Neural cell (in vitro differentiated cells): ENCODE data around the gene ATP9B. TPM values are rescaled to one million over a fixed set of nuclear protein-coding genes. Genes with fewer than 3 reads are reported as not detected.

Source experiments
- H2AFZ ChIP-seq: fragments of 200-600, 300-800 bp; sonication (generic), shearing (Covaris generic); 2 replicates; pipeline ENCODE4 v1.6.0; 2014; ENCODE audit warnings: low read depth, mild to moderate bottlenecking, antibody characterized with exemption, low read length, moderate library complexity
- H3F3A ChIP-seq: fragments of 200-600 bp; shearing (Covaris generic); 2 replicates; pipeline ENCODE4 v1.6.1; 2016; ENCODE audit warnings: mild to moderate bottlenecking, moderate library complexity, mixed read lengths, antibody characterized with exemption, low read length; ENCODE audit not compliant: insufficient read depth, poor library complexity, severe bottlenecking
- H3K27ac ChIP-seq: fragments of 200-600, 300-800 bp; sonication (generic), shearing (Covaris generic); 2 replicates; pipeline ENCODE4 v1.5.1; 2014; ENCODE audit warnings: mild to moderate bottlenecking, low read length, moderate library complexity
- H3K27me3 ChIP-seq: fragments of 300-800, 200-600 bp; sonication (generic), shearing (Covaris generic); 2 replicates; pipeline ENCODE4 v1.6.0; 2014; ENCODE audit warnings: mild to moderate bottlenecking, low read depth, low read length, moderate library complexity; ENCODE audit not compliant: insufficient read depth
- H3K36me3 ChIP-seq: fragments of 300-800, 200-600 bp; sonication (generic), shearing (Covaris generic); 2 replicates; pipeline ENCODE4 v1.5.1; 2014; ENCODE audit warnings: mild to moderate bottlenecking, antibody characterized with exemption, low read length, moderate library complexity; ENCODE audit not compliant: insufficient read depth
- H3K4me2 ChIP-seq: fragments of 300-800, 200-600 bp; sonication (generic), shearing (Covaris generic); 2 replicates; pipeline ENCODE4 v1.6.0; 2014; ENCODE audit warnings: mild to moderate bottlenecking, low read length
- H3K4me3 ChIP-seq: fragments of 300-800, 200-600 bp; sonication (generic), shearing (Covaris generic); 2 replicates; pipeline ENCODE4 v1.5.1; 2014; ENCODE audit warnings: mild to moderate bottlenecking, low read length, moderate library complexity
- H3K79me2 ChIP-seq: fragments of 200-600 bp; shearing (Covaris generic); replicated peaks from 2 replicates; pipeline ENCODE4 v1.6.0; 2014; ENCODE audit warnings: mild to moderate bottlenecking, low read length, moderate library complexity; ENCODE audit not compliant: insufficient read depth
- H3K9ac ChIP-seq: fragments of 300-800, 200-600 bp; sonication (generic), shearing (Covaris generic); 2 replicates; pipeline ENCODE4 v1.6.1; 2016; ENCODE audit warnings: mild to moderate bottlenecking, low read length, mixed read lengths
- H3K9me2 ChIP-seq: fragments of 200-600 bp; shearing (Covaris generic); 2 replicates; pipeline ENCODE4 v1.6.1; 2016; ENCODE audit warnings: mild to moderate bottlenecking, low read length, mixed read lengths; ENCODE audit not compliant: insufficient read depth
- H3K9me3 ChIP-seq: fragments of 200-600, 300-800 bp; sonication (generic), shearing (Covaris generic); 2 replicates; pipeline ENCODE4 v1.6.1; 2016; ENCODE audit warnings: mild to moderate bottlenecking, mixed run types, low read length, moderate library complexity, mixed read lengths
- H4K20me1 ChIP-seq: fragments of 200-600 bp; shearing (Covaris generic); 2 replicates; pipeline ENCODE4 v1.6.1; 2016; ENCODE audit warnings: mild to moderate bottlenecking, mixed run types; ENCODE audit not compliant: insufficient read depth
- CTCF ChIP-seq: fragments of 450-650 bp; IDR thresholded peaks from 2 replicates; pipeline ENCODE4 v1.5.1; 2014; ENCODE audit warnings: antibody characterized with exemption, mild to moderate bottlenecking, moderate library complexity; ENCODE audit not compliant: poor library complexity, severe bottlenecking
- EP300 ChIP-seq: fragments of 450-650 bp; conservative IDR thresholded peaks from 2 replicates; pipeline ENCODE4 v1.6.1; 2014; ENCODE audit warnings: antibody characterized with exemption, mild to moderate bottlenecking, moderate library complexity; ENCODE audit not compliant: poor library complexity, severe bottlenecking
- EZH2 ChIP-seq: fragments of 200-600, 300-800 bp; shearing (Covaris generic), sonication (generic); IDR thresholded peaks from 2 replicates; pipeline ENCODE4 v1.6.1; 2014; ENCODE audit warnings: antibody characterized with exemption, low read length, borderline replicate concordance, mild to moderate bottlenecking; ENCODE audit not compliant: insufficient read depth, poor library complexity, severe bottlenecking
- MXI1 ChIP-seq: fragments of 450-650 bp; conservative IDR thresholded peaks from 2 replicates; pipeline ENCODE4 v1.6.1; 2014; ENCODE audit warnings: antibody characterized with exemption, mild to moderate bottlenecking; ENCODE audit not compliant: poor library complexity, severe bottlenecking
- POLR2AphosphoS5 ChIP-seq: IDR thresholded peaks from 2 replicates; pipeline ENCODE4 v1.6.1; 2012
- RAD21 ChIP-seq: fragments of 450-650 bp; conservative IDR thresholded peaks from 2 replicates; pipeline ENCODE4 v1.6.1; 2014; ENCODE audit warnings: antibody characterized with exemption, mild to moderate bottlenecking, moderate library complexity
- SMC3 ChIP-seq: fragments of 450-650 bp; conservative IDR thresholded peaks from 2 replicates; pipeline ENCODE4 v1.6.1; 2014; ENCODE audit warnings: antibody characterized with exemption, mild to moderate bottlenecking, moderate library complexity; ENCODE audit not compliant: poor library complexity
- TAF1 ChIP-seq: IDR thresholded peaks from 2 replicates; pipeline ENCODE4 v1.6.1; 2012; ENCODE audit warnings: low read depth
- polyA plus RNA-seq: library from polyadenylated mRNA; depleted of rRNA; stranded (reverse); fragments of >200 nt; gene quantifications from 2 replicates; pipeline ENCODE4 v1.2.3, GENCODE V29; 2014
- TF ChIP-seq, protein P1 (sequence below): IDR thresholded peaks from 2 replicates; pipeline ENCODE4 v1.6.1; 2012; ENCODE audit warnings: borderline replicate concordance

The ATP9B gene
- polyA plus RNA-seq, 1 donor from 2014 or later = 15.4 TPM

DNA sequence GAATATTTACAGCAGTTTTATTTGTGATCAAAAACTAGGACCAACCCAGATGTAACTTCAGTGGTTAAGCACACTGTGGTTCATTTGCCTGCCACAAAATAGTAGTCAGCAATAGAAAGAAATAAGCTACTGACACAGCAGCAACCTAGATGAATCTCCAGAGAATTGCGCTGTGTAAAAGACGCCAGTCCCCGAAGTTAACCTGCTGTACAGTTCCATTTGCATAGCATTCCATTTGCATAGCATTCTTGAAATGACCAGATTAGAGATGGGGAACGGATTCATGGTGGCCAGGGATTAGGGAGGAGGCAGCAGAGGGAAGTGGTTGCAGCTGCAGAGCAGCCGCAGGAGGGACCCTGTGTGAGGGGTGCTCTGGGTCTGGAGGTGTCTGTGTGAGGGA, 287.2 kb downstream of the ATP9B start:
- no peaks in the 10 kb centered on the region for H4K20me1 ChIP-seq
- H3K27ac ChIP-seq = no peak overlapping the region

DNA sequence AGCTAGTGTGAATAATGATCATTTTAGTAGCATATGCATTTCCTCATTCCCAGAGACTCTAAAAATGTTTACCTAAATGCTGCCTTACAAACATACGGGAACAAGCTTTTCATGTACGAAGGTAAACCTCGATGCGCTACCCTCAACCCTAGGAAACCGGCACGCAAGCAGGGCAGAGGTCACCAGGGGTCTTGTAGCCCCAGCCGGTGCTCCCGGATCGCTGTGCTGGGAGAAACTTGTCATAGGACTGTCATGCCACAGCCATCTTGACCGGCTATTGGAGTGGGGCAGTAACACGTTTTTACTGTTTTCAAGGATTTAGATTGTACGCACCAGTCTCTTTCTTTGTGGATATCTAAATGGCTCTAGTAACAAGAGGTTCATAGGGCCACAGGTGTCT, 291.7 kb downstream of the ATP9B start:
- Histone ChIP-seq H3K79me2 (no peaks in the 10 kb centered on the region), H3K4me2 (no peak overlapping the region), H3K27ac (no peak overlapping the region), H3K9ac (no peak overlapping the region), H2AFZ (no peak overlapping the region), H3F3A (no peaks in the 10 kb centered on the region), H3K9me3 (no peaks in the 10 kb centered on the region), H4K20me1 (no peaks in the 10 kb centered on the region), H3K4me3 (no peak overlapping the region), H3K9me2 (no peaks in the 10 kb centered on the region), H3K27me3 (no peaks in the 10 kb centered on the region), H3K36me3 (peaks cover 11% of the 10 kb centered on the region)
- TF ChIP-seq RAD21 = no peak
- TF ChIP-seq POLR2AphosphoS5 = no peak
- no peak for TF ChIP-seq EP300
- no peak for TF ChIP-seq TAF1
- TF ChIP-seq, protein P1, sequence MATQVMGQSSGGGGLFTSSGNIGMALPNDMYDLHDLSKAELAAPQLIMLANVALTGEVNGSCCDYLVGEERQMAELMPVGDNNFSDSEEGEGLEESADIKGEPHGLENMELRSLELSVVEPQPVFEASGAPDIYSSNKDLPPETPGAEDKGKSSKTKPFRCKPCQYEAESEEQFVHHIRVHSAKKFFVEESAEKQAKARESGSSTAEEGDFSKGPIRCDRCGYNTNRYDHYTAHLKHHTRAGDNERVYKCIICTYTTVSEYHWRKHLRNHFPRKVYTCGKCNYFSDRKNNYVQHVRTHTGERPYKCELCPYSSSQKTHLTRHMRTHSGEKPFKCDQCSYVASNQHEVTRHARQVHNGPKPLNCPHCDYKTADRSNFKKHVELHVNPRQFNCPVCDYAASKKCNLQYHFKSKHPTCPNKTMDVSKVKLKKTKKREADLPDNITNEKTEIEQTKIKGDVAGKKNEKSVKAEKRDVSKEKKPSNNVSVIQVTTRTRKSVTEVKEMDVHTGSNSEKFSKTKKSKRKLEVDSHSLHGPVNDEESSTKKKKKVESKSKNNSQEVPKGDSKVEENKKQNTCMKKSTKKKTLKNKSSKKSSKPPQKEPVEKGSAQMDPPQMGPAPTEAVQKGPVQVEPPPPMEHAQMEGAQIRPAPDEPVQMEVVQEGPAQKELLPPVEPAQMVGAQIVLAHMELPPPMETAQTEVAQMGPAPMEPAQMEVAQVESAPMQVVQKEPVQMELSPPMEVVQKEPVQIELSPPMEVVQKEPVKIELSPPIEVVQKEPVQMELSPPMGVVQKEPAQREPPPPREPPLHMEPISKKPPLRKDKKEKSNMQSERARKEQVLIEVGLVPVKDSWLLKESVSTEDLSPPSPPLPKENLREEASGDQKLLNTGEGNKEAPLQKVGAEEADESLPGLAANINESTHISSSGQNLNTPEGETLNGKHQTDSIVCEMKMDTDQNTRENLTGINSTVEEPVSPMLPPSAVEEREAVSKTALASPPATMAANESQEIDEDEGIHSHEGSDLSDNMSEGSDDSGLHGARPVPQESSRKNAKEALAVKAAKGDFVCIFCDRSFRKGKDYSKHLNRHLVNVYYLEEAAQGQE = no peak
- no peak for TF ChIP-seq SMC3
- TF ChIP-seq CTCF = no peak
- no peak for TF ChIP-seq EZH2

More for the DNA sequence above, 287.2 kb downstream of the ATP9B start:
- no peaks in the 10 kb centered on the region for H3K79me2 ChIP-seq
- no peak overlapping the region for H3K9ac ChIP-seq
- no peak overlapping the region for H3K4me2 ChIP-seq
- H3K27me3 ChIP-seq = no peaks in the 10 kb centered on the region
- H3K4me3 ChIP-seq = no peak overlapping the region
- no peaks in the 10 kb centered on the region for H3F3A ChIP-seq
- H2AFZ ChIP-seq = no peak overlapping the region
- H3K9me3 ChIP-seq = no peaks in the 10 kb centered on the region
- H3K36me3 ChIP-seq = no peaks in the 10 kb centered on the region
- no peak for TF ChIP-seq RAD21
- no peak for TF ChIP-seq TAF1
- no peak for TF ChIP-seq EP300
- no peak for TF ChIP-seq CTCF
- no peak for TF ChIP-seq POLR2AphosphoS5
- no peak for TF ChIP-seq MXI1
- no peak for TF ChIP-seq SMC3
- H3K9me2 ChIP-seq = no peaks in the 10 kb centered on the region
